ENCODE results near the gene UBE2J2. TPM values are rescaled to one million over a fixed set of nuclear protein-coding genes. Genes with fewer than 3 reads are reported as not detected.

The UBE2J2 gene
- total RNA-seq, 1 donor, result 32.6 TPM

DNA sequence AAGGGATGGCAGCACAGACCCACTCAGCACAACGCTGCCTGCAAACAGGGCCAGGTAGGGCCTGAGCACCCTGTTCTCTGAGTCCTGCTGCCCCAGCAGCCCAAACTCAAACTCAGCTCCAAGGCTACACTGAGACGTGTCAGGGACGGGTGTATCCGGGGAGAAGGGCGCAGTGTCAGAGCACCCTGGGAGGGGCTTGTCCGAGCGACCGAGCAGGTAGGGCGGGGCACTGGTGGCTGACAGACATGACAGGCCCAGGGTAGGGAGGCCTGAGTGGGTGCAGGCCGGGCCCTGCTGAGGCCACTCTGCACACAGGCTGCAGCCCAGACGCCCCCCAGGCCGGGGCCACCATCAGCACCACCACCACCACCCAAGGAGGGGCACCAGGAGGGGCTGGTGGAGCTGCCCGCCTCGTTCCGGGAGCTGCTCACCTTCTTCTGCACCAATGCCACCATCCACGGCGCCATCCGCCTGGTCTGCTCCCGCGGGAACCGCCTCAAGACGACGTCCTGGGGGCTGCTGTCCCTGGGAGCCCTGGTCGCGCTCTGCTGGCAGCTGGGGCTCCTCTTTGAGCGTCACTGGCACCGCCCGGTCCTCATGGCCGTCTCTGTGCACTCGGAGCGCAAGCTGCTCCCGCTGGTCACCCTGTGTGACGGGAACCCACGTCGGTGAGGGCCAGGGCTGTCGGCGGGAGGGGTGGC is 12.1 kb upstream of the UBE2J2 start:
- Histone ChIP-seq H3K36me3 (ENCODE audit: insufficient read depth, low read length) (no peaks in the 10 kb centered on the region), H3K79me2 (ENCODE audit: insufficient read depth, low read length) (no peaks in the 10 kb centered on the region), H3K4me1 (ENCODE audit: insufficient read depth, low read length) (no peaks in the 10 kb centered on the region), H3K27me3 (ENCODE audit: insufficient read depth, low read length) (no peaks in the 10 kb centered on the region), H3K4me2 (ENCODE audit: insufficient read depth, low read length) (no peak overlapping the region), H3K27ac (ENCODE audit: low read depth, low read length) (no peak overlapping the region), H4K20me1 (ENCODE audit: insufficient read depth, low read length) (no peaks in the 10 kb centered on the region), H3K9me3 (ENCODE audit: low read depth, low read length) (no peaks in the 10 kb centered on the region), H3K4me3 (ENCODE audit: insufficient read depth, low read length) (no peak overlapping the region), H2AFZ (ENCODE audit: low read length) (no peak overlapping the region)
- TF ChIP-seq, protein P1, sequence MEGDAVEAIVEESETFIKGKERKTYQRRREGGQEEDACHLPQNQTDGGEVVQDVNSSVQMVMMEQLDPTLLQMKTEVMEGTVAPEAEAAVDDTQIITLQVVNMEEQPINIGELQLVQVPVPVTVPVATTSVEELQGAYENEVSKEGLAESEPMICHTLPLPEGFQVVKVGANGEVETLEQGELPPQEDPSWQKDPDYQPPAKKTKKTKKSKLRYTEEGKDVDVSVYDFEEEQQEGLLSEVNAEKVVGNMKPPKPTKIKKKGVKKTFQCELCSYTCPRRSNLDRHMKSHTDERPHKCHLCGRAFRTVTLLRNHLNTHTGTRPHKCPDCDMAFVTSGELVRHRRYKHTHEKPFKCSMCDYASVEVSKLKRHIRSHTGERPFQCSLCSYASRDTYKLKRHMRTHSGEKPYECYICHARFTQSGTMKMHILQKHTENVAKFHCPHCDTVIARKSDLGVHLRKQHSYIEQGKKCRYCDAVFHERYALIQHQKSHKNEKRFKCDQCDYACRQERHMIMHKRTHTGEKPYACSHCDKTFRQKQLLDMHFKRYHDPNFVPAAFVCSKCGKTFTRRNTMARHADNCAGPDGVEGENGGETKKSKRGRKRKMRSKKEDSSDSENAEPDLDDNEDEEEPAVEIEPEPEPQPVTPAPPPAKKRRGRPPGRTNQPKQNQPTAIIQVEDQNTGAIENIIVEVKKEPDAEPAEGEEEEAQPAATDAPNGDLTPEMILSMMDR (IDR thresholded peaks at IDR 0.05; ENCODE audit: extremely low read depth, low read depth, low read length), result no peak
- no peak for DNase-seq (ENCODE audit: insufficient read length, low spot score, missing footprints)

DNA sequence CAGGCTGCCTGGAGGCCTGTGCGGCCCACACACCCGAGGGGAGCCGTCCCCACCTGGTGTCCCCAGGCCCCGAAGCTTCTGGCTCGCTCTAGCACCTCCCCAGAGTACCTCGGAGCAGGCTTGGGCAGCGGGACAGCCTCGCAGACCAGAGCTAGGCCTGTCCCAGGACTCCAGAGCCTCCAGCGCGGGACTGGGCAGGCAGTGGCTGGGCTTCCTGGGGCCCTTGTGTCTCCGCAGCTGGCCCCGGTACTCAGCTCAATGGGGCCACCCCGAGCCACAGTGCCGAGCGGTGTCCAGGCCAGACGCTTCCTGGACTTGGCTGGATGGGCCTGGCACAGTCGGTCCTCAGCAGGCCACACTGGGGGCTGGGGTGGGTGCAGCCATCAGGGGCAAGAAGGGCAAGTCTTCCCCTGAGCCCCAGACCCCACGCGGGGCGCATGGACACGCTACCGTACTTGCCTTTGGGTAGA is 11.5 kb upstream of the UBE2J2 start:
- H3K27ac ChIP-seq (ENCODE audit: low read depth, low read length), result no peak overlapping the region
- TF ChIP-seq, protein P1 (IDR thresholded peaks at IDR 0.05; ENCODE audit: extremely low read depth, low read depth, low read length), result no peak
- H4K20me1 ChIP-seq (ENCODE audit: insufficient read depth, low read length), result no peaks in the 10 kb centered on the region

DNA sequence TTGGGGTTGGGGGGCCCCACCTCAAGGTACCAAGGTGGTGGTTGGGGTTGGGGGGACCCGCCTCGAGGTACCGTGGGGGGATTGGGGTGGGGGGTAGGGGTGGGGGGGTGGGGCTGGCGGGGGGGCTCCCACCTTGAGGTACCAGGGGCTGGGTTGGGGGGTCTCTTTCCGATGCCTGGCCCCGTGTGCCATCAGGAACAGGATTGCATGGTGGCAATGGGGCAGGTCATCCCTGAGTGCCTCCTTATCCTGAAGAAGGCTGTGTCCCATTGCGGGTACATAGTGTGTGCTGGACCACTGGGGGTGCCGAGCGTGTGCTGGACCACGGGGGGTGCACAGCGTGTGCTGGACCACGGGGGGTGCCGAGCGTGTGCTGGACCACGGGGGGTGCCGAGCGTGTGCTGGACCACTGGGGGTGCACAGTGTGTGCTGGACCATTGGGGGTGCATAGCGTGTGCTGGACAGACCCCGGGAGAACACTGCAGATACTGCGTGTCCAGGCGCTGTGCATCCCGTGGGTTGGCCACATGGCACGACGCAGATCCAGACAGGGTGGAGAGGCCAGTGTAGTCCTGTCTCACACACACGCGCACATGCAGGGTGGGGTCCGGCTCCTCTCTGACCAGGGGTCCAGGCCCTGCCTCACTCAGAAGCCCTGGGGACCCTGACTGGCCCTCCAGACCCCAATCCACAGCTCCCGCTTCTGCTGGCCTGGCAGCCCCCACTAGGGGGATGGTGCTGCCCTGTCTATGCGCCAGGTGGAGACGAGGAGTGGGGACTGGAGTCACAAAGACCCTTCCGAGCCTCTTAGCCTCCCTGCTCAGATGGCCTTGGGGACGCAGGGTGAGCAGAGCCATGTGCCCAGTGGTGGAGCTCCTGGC is 10.8 kb upstream of the UBE2J2 start:
- no peaks in the 10 kb centered on the region for H3K79me2 ChIP-seq (ENCODE audit: insufficient read depth, low read length)
- no peak overlapping the region for H3K27ac ChIP-seq (ENCODE audit: low read depth, low read length)
- TF ChIP-seq, protein P1 (IDR thresholded peaks at IDR 0.05; ENCODE audit: extremely low read depth, low read depth, low read length), result no peak
- H3K9me3 ChIP-seq (ENCODE audit: low read depth, low read length), result no peaks in the 10 kb centered on the region
- H3K4me1 ChIP-seq (ENCODE audit: insufficient read depth, low read length), result no peaks in the 10 kb centered on the region
- H2AFZ ChIP-seq (ENCODE audit: low read length), result no peak overlapping the region
- no peaks in the 10 kb centered on the region for H4K20me1 ChIP-seq (ENCODE audit: insufficient read depth, low read length)
- no peaks in the 10 kb centered on the region for H3K27me3 ChIP-seq (ENCODE audit: insufficient read depth, low read length)
- H3K36me3 ChIP-seq (ENCODE audit: insufficient read depth, low read length), result no peaks in the 10 kb centered on the region
- H3K4me2 ChIP-seq (ENCODE audit: insufficient read depth, low read length), result no peak overlapping the region
- no peak for DNase-seq (ENCODE audit: insufficient read length, low spot score, missing footprints)
- H3K4me3 ChIP-seq (ENCODE audit: insufficient read depth, low read length), result no peak overlapping the region

More for the DNA sequence above, 11.5 kb upstream of the UBE2J2 start:
- Histone ChIP-seq H2AFZ (ENCODE audit: low read length) (no peak overlapping the region), H3K4me3 (ENCODE audit: insufficient read depth, low read length) (no peak overlapping the region), H3K4me2 (ENCODE audit: insufficient read depth, low read length) (no peak overlapping the region), H3K27me3 (ENCODE audit: insufficient read depth, low read length) (no peaks in the 10 kb centered on the region), H3K9me3 (ENCODE audit: low read depth, low read length) (no peaks in the 10 kb centered on the region), H3K36me3 (ENCODE audit: insufficient read depth, low read length) (no peaks in the 10 kb centered on the region), H3K4me1 (ENCODE audit: insufficient read depth, low read length) (no peaks in the 10 kb centered on the region), H3K79me2 (ENCODE audit: insufficient read depth, low read length) (no peaks in the 10 kb centered on the region)
- no peak for DNase-seq (ENCODE audit: insufficient read length, low spot score, missing footprints)

GRCh38 chr1:1283821-1284220 is 10.2 kb upstream of the UBE2J2 start:
- peak; percentile 94 for DNase-seq (ENCODE audit: insufficient read length, low spot score, missing footprints)
- Histone ChIP-seq H4K20me1 (ENCODE audit: insufficient read depth, low read length) (no peaks in the 10 kb centered on the region), H3K27me3 (ENCODE audit: insufficient read depth, low read length) (no peaks in the 10 kb centered on the region), H3K4me1 (ENCODE audit: insufficient read depth, low read length) (no peaks in the 10 kb centered on the region), H3K4me2 (ENCODE audit: insufficient read depth, low read length) (no peak overlapping the region), H3K27ac (ENCODE audit: low read depth, low read length) (no peak overlapping the region), H2AFZ (ENCODE audit: low read length) (no peak overlapping the region), H3K36me3 (ENCODE audit: insufficient read depth, low read length) (no peaks in the 10 kb centered on the region), H3K4me3 (ENCODE audit: insufficient read depth, low read length) (no peak overlapping the region), H3K79me2 (ENCODE audit: insufficient read depth, low read length) (no peaks in the 10 kb centered on the region), H3K9me3 (ENCODE audit: low read depth, low read length) (no peaks in the 10 kb centered on the region)
- TF ChIP-seq, protein P1 (IDR thresholded peaks at IDR 0.05; ENCODE audit: extremely low read depth, low read depth, low read length), result no peak
